Measurements from ENCODE around the gene DGKD.
"Not testable (repeated sequence)": the region's sequence is repeated elsewhere in the genome, so short reads cannot be mapped to it uniquely, and the experiment has no call there.

DGKD gene

DNA sequence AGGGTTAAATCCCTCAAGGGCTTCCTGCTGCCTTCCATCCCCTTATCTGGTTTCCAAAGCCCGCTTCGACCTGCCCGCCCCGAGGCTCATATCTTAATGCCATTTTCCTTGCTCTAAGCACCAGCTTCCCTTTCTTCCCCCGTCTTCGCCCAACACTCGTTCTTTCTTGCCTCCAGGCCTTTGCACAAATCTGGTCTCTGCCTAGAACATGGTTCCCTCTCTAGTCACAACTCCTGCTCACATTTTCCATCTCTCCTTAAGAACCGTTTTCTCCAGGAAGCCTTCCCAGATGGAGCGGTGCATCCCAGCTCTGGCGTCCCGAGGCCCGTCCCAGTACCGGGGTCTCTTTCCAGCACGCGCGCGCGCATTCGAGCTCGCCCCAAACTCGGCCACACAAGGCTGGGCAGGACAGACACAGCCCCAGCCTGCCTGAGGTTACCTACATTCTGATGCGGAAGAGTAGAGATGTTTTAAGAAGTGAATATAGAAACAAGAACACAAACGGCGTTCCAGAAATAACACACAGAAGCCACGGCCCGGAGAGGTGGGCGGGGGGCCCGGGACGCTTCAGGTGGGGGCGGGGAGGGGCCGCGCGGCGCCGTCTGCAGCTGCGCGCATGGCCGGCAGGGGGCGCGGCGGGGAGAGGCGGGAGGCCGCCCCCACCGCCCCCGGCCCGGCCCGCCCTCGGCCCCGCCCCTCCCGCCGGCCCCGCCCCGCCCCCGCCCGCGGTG, at the start of gene DGKD:
TSS of gene DGKD (plus strand) at position 726 of the 731 bp plus-strand sequence. CDS start 25 bp downstream, outside the sequence.
- DNase-seq: peak; percentile 68

GRCh38 chr2:233307565-233307964, 46.7 kb upstream of the DGKD start, which contains the start of gene SAG:
SAG (plus strand) TSS chr2:233307816; CDS start chr2:233309190, 1,374 bp downstream.
- no peak for DNase-seq

GRCh38 chr2:233311241-233311926, 42.9 kb upstream of the DGKD start:
- no peak for DNase-seq

- DNase-seq: no peak
These were observed 41.4 kb upstream of the DGKD start for GRCh38 chr2:233312874-233313273.

DNA sequence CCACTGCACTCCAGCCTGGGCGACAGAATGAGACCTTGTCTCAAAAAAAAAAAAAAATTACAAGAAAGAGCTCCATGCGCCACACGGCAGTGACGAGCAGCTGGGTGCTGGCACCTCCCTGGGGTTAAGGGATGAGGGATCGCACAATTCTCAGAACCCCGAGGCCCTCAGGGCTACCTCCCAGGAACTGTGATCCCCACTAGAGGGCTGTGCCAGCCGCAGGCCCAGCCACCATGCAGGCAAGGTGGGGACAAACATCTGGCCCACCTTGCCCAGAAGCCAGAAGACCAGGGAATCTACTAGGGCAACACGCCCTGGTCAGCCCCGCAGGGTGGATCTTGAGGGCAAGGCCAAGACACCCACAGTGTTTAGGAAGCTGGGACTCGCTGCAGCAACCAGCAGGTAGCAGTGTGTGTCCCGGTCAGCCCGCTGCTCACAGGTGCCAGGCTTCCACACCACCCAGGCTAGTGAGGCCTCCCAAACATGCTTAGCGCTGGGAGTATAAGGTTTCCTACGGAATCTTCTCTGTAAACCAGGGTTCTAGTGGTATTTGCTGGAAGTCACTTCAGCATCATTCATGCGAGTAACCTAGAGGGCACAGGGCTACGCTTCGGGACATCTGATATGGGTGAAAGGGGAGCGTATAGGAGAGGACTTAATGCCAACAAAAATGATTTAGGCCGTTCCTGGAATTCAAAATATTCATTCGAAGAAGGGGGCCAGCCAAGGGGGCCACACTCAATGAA, 39.9 kb upstream of the DGKD start:
- DNase-seq: no peak

DNA sequence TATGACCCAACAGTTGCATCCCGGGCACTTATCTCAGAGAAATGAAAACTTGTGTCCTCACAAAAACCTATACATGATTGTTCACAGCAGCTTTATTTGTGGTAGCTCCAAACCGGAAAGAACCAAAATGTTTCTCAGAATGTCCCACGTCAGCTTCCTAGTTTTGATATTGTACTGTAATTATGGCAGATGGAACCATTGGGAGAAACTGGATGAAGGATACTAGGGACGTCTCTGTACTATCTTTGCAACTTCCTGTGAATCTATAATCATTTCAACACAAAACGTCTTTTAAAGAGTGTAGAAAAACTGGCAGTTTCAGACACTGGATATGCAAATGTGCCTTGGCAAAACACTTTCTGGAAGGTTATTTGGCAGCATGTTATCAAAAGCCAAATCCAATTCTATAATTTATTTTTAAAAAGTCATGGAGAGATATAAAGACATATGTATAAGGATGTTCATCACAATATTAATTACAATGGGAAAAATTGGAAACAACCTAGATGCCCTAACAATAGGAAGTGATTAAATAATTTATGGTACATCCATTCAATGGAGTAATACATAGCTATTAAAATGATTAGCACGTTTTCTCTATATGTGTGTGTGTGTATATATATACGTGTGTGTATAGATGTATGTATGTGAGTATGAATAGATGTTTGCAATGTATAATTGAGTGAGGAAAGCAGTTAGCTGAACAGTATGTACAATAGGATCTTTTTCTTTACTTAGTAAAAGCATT, 36.9 kb upstream of the DGKD start:
- DNase-seq: no peak

DNA sequence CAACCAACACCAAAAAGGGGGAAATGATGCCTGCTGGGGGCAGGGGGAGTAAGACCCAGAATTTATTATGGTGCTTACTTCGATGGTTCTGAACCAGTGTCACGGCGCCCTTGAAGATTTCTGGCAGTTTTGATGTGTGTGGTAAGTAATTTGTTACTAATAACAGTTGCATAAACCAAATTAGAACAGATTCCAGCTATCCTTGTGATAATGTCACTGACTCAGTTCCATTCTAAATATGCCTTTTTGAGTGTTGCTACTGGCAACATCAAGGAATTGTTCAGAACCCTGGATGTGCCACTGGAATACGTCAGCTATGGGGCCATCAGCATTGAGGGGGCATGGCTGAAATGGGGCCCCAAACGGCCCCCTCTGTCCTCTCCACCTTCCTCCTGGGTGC, 35.0 kb upstream of the DGKD start:
- no peak for DNase-seq

DNA sequence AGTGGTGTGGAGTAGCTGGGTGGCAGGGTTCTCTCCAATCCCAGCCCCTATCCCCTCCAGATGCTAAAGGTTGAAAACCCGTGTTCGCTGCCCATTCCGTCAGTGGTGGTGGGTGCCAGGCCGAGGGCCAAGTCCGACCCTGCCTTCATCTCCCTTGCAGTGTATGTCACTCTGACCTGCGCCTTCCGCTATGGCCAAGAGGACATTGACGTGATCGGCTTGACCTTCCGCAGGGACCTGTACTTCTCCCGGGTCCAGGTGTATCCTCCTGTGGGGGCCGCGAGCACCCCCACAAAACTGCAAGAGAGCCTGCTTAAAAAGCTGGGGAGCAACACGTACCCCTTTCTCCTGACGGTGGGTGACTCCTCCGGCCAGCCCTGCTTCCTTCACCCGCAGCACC, 33.8 kb upstream of the DGKD start:
- no peak for DNase-seq

DNA sequence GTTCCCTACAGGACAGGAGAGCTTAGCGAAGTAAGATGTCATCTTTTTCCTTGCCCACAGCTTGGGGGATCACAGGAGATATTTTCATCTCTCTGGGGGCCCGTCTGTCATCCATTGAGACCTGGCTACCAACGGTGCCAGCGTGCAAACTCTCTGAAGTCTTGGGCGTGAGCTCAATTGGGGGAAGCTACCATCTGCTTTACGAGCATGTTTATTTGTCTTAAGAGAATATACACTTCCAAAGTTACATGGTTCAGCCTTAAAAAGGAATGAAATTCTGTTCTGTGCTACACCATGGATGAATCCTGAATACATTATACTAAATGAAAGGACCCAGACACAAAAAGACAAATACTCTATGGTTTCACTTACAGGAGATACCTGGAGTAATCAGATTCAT, 33.1 kb upstream of the DGKD start:
- no peak for DNase-seq

GRCh38 chr2:233323851-233324250, 30.4 kb upstream of the DGKD start:
- no peak for DNase-seq

GRCh38 chr2:233325256-233325655, 29.0 kb upstream of the DGKD start:
- no peak for DNase-seq

DNA sequence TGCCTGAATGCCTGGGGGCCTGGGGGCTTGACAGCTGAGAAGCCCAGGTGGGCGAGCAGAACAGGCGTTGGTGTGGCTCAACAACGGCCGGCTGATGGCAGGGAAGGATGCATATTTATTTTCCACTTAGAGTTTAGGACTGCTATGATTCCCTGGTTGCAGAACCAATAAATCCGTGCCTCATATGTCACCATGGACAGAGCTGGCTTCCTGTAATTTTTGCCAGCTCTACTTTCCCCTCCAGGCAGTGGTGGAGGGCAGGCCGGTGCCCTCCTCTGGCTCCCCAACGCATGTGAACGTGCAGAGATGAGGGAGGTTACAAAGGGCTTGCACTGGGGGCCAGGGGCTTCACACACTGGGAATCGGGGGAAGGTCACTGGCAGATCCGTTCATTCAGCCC, 28.5 kb upstream of the DGKD start:
- DNase-seq: no peak

DNA sequence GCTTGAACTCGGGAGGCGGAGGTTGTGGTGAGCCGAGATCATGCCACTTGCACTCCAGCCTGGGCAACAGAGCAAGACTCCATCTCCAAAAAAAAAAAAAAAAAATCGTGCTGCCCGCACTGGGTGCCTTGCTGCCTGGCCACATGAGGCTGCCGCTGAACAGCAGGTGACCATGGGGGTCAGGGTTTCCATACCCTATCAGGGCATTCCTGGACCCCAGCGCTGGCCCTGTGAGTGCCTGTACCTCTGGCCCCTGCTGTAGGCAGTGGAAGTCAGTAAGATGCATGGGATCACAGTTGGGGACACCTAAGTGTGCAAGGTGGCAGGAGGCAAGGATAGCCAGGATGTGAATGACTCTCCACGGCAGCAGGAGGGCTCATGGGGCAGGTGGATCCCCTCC, 27.8 kb upstream of the DGKD start:
- DNase-seq: no peak

DNA sequence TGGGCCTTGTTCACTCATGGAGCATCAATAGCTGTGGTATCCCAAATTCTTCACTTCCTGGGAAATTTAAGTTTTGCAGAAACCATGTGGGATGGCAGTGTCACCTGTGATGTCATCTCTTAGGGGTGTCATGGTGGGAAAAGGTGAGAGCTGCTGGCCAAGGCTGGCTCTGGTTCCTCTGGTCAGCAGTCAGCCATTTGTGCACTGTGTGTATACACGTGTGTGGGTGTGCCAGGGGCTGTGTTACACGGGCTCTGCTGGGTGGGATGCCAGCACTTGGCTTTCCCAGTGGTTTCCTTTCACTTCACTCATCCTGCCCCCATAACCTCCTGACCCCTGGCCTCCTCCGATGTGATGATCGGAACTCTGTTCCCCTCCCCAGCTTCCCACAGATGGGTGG, 25.4 kb upstream of the DGKD start:
- DNase-seq: no peak

GRCh38 chr2:233329489-233330135, 24.7 kb upstream of the DGKD start:
- peak; percentile 93 for DNase-seq

DNA sequence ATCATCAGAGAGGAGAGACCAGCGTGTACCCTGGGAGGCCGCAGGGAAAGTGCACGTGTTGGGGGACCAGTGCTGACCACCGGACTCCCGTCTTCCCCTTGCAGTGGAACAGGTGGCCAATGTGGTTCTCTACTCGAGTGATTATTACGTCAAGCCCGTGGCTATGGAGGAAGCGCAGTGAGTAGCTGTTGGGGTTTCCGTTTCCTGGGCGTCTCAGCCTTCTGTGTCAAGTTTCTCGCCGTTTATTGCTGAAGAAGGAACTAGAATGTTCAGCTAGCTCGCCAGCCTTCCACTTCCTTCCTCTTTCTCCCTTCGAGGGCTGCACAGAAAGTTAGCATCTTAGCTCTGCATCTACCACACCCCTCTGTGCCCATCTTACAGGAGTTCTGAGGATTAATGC, 22.8 kb upstream of the DGKD start:
- DNase-seq: no peak

GRCh38 chr2:233332125-233332524, 22.2 kb upstream of the DGKD start:
- DNase-seq: no peak

- DNase-seq: no peak
These were observed 19.4 kb upstream of the DGKD start for GRCh38 chr2:233334915-233335314.

DNA sequence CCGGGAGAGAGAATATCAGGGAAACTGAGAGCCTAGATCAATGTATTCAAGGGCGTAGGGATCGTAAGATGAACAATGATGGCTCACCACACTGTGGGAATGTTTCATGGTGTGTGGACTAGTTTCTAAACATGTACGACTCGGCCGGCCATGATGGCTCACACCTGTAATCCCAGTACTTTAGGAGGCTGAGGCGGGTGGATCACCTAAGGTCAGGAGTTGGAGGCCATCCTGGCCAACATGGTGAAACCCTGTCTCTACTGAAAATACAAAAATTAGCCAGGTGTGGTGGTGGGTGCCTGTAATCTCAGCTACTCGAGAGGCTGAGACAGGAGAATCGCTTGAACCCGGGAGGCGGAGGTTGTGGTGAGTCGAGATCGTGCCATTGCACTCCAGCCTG, 18.2 kb upstream of the DGKD start:
- not testable (repeated sequence) for DNase-seq

DNA sequence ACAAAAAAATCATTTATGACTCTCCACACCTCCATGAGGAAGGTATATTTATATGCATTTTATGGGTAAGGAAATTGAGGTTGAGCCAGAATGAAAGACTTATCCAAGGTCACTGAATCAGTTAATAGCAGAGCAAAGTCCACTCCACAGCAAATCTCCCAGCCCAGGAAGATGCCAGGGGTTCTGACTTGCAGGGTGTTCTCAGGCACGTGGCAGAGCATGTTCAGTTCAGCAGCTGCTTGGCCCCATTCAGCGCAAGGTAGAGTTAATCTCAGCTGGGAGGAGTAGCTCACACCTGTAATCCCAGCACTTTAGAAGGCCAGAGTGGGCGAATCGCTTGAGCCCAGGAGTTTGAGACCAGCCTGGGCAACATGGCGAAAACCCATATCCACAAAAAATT, 17.8 kb upstream of the DGKD start:
- no peak for DNase-seq

- no peak for DNase-seq
These were observed 16.2 kb upstream of the DGKD start for GRCh38 chr2:233338046-233338445.

DNA sequence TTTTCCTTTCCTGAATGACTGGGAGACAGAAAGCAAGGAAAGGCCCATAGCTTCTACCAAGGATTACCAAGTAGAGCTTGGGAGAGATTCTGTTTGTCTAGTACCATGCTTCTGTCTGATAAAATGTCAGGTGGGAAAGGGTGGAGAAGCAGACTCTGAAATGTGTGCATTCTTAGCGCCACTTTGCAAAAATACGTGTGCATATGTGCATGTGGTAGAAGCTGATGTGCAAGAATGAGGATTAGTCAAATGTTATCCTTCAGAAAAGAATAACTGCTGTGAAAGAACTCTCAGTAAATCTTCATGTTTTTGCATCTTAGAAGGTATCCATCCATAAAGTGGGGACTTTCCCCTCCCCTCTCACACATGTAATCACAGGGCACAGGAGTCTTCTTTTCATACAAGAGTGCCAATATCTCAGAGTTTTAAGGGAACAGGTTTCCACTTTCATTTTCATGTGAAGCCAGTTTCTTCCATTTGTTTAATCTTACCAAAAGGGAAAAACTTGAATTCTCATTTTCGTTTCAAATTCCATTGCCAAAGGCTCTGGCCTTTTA, 15.4 kb upstream of the DGKD start:
- no peak for DNase-seq

All from NCI-H345 (cell line).